ENCODE results near the gene OR6J1. TPM values are rescaled to one million over a fixed set of nuclear protein-coding genes. Genes with fewer than 3 reads are reported as not detected.

Gene OR6J1
- total and polyA plus RNA-seq, 9 of the 15 experiments (the other 6 are each of a cell fraction or from before 2014, with no cell fraction given) = not detected

DNA sequence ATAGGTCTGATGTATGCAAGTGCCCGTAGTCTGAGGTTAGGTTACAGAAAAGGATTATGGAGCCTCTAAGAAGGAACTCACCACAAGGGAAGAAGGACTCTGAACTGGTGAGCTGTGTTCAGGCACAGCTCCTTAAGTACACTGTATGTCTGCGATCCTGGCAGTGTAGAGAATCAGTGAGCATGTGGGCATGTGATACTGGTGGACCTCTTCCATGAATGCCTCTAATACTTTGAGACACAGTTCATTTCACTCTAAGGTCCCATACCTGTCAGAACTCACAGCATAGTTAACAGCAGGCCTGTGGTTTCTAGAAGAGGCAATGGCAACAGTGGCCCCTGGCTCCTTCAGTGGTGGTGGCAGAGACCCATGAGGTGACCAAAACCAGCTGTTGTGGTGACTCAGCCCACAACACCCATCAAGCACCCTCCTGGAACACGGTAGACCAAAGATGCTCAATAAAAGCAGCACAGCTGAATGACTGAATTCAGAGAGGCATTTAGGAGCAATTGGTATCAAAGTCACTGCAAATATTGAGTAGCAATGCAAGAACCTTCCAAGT lies 6.9 kb upstream of the OR6J1 start (continued):
- TF ChIP-seq, protein P1, sequence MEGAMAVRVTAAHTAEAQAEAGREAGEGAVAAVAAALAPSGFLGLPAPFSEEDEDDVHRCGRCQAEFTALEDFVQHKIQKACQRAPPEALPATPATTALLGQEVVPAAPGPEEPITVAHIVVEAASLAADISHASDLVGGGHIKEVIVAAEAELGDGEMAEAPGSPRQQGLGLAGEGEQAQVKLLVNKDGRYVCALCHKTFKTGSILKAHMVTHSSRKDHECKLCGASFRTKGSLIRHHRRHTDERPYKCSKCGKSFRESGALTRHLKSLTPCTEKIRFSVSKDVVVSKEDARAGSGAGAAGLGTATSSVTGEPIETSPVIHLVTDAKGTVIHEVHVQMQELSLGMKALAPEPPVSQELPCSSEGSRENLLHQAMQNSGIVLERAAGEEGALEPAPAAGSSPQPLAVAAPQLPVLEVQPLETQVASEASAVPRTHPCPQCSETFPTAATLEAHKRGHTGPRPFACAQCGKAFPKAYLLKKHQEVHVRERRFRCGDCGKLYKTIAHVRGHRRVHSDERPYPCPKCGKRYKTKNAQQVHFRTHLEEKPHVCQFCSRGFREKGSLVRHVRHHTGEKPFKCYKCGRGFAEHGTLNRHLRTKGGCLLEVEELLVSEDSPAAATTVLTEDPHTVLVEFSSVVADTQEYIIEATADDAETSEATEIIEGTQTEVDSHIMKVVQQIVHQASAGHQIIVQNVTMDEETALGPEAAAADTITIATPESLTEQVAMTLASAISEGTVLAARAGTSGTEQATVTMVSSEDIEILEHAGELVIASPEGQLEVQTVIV (CRISPR knock-in tag; IDR thresholded peaks at IDR 0.05; ENCODE audit: borderline replicate concordance) = no peak
- TF ChIP-seq HCFC1 (IDR thresholded peaks at IDR 0.05; ENCODE audit: low read depth, low read length) = no peak
- no peak for TF ChIP-seq FOXK2 (conservative IDR thresholded peaks at IDR 0.05 in 1 of 2, IDR thresholded peaks at IDR 0.05 in 1 of 2; ENCODE audit: low read depth in 2 of 2)
- no peak for TF ChIP-seq MAZ (CRISPR knock-in tag; conservative IDR thresholded peaks at IDR 0.05 in 1 of 2, IDR thresholded peaks at IDR 0.05 in 1 of 2)
- TF ChIP-seq ZNF143 (CRISPR knock-in tag; IDR thresholded peaks at IDR 0.05) = no peak
- no peak for TF ChIP-seq CXXC5 (CRISPR knock-in tag; IDR thresholded peaks at IDR 0.05)
- TF ChIP-seq SPI1 (IDR thresholded peaks at IDR 0.05; ENCODE audit: borderline replicate concordance, low read depth, low read length) = no peak
- TF ChIP-seq, protein P2, sequence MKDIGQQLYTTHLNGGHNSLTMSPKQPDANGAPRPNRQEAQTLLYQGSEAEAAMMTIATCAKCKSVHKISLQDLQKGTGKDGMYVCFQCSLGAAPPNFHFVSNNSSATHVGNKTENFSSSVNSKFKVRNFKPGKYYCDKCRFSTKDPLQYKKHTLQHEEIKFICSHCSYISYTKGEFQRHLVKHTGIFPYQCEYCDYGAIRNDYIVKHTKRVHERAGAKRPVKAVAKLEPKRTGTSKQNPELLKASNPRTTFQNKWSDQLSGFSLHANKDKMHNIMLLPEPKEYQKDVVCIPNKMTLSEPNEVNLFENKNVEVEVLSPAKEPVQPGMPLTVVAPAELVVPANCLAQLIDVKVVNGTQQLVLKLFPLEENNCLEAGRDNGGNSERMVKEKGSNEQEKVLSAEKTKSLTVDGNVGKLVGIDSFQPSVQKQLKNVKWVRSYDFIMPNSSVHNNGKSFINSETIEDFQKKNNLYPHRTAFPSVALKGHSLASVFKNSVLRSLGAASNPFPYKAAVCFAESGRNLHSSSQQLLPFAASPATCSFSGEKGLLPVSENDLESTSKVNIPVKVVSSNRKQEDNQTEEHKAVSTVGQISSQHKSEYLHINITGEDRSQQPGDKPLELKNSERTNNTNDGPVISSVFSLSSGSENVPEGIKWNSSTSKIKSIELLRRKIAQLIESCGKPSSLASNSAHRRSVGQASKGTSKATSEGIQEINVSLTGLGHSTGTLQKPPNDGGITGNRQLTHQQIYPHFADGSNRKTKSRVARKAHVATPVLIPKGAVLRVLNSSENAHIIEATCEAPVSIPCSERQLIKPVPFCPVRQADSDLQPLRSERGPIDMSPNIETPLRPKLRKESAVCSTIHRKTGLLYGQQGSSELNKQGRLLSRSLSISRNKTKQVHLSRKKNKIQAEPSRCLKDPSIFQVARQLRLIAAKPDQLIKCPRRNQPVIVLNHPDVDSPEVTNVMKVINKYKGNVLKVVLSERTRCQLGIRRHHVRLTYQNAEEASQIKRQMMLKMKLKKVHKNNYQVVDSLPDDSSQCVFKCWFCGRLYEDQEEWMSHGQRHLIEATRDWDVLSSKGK (CRISPR knock-in tag; IDR thresholded peaks at IDR 0.05) = no peak
- no peak for TF ChIP-seq ZNF174 (CRISPR knock-in tag; IDR thresholded peaks at IDR 0.05)
- no peak for TF ChIP-seq IRF2 (CRISPR knock-in tag; IDR thresholded peaks at IDR 0.05)
- TF ChIP-seq NR2F6 (CRISPR knock-in tag; IDR thresholded peaks at IDR 0.05) = no peak
- TF ChIP-seq, protein P3, sequence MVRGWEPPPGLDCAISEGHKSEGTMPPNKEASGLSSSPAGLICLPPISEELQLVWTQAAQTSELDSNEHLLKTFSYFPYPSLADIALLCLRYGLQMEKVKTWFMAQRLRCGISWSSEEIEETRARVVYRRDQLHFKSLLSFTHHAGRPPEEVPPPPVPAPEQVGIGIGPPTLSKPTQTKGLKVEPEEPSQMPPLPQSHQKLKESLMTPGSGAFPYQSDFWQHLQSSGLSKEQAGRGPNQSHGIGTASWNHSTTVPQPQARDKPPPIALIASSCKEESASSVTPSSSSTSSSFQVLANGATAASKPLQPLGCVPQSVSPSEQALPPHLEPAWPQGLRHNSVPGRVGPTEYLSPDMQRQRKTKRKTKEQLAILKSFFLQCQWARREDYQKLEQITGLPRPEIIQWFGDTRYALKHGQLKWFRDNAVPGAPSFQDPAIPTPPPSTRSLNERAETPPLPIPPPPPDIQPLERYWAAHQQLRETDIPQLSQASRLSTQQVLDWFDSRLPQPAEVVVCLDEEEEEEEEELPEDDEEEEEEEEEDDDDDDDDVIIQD (CRISPR knock-in tag; IDR thresholded peaks at IDR 0.05) = no peak
- no peak for TF ChIP-seq RFX7 (CRISPR knock-in tag; IDR thresholded peaks at IDR 0.05)
- no peak for TF ChIP-seq GTF3C2 (IDR thresholded peaks at IDR 0.05; ENCODE audit: borderline replicate concordance, extremely low read depth, insufficient read length)
- no peak for TF ChIP-seq HOXB6 (CRISPR knock-in tag; IDR thresholded peaks at IDR 0.05; ENCODE audit: borderline replicate concordance)
- no peak for TF ChIP-seq SIN3B (IDR thresholded peaks at IDR 0.05; ENCODE audit: low read depth)
- TF ChIP-seq CREBBP (IDR thresholded peaks at IDR 0.05; ENCODE audit: low read depth, low read length) = no peak
- no peak for TF ChIP-seq ARNT (IDR thresholded peaks at IDR 0.05)
